GM11168 (cell line): ENCODE measurements around the gene SPRED2.
"Not testable (repeated sequence)": the region's sequence is repeated elsewhere in the genome, so short reads cannot be mapped to it uniquely, and the experiment has no call there.

Experiments used
- in situ Hi-C: fragments of 300-500 bp; cut with MboI; formaldehyde crosslinking; loops from one replicate; pipeline ENCODE4 v1.12.0; 2022; ENCODE audit warnings: low sequenced_read_pairs; ENCODE audit not compliant: unreplicated experiment

SPRED2 gene

DNA sequence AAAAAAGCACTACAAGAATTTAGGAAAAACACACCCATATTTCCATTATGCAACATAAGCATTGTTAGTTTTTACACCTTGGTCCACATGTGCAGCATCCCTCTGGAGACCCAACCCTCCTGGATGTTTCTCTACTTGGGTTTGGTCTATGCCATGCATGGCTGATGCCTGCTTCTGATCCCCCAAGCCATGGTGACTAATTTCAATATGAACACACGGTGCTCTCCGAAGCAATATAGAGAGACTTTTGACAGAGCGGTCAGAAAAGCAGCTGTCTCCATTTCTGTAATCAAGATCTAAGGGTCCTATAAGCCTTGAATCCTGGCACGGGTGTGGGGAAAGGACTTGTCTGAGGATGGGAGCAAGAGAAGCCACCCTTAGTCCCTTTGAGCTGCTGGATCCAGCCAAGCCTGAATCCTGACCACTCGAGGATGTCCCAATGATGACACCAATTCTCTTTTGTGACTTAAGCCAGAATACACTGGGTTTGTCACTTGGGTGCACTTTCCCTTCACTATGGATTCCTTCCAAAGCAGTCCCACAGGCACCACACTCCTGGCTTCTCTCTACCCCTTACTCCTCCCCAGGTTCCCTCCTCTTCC lies 113.2 kb downstream of the SPRED2 start:
- in situ Hi-C loops = no loop called here

DNA sequence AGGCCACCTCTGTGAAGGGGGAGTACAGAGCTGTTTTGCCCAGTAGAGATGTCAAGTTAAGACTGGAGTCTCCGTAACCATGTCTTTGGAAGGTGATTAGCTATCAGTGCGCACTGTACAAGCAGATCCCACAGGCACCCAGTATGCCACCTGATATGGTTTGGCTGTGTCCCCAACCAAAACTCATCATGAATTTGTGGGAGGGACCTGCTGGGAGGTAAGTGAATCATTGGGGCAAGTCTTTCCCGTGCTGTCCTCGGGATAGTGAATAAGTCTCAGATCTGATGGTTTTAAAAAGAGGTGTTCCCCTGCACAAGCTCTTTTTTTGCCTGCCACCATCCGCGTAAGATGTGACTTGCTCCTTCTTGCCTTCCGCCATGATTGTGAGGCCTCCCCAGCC lies 114.6 kb downstream of the SPRED2 start:
- in situ Hi-C loops = no loop called here

DNA sequence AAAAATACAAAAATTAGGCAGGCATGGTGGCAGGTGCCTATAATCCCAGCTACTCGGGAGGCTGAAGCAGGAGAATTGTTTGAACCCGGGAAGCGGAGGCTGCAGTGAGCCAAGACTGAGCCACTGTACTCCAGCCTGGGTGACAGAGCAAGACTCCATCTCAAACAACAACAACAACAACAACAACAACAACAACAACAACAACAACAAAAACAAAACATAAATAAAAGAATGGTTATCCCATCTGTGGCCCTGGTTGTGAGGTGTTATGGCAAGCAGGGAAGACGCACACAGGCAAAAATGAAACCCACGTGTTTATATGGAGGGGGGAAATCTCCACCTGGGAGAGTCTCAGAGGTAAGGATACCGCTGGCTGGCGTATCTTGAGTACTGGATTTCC lies 115.0 kb downstream of the SPRED2 start:
- in situ Hi-C loops = not testable (repeated sequence)

DNA sequence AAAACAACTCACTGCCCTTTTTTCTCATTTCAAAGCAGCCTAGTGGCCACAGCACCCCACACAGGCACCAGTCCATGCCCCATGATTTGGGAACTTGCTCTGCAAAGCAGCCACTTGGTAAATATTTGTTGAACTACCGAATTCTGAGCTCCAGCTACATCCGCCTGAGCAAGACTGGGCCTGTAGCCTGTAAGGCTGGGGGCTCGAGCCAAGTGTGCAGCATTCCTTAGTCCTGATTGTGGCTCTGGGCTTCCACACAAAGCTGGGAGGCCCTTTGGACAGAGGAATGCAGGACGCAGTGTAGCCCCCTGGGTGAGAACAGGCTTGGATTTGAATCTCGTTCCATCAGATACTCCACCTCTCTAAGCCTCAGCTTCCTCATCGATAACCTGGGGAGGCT lies 116.3 kb downstream of the SPRED2 start:
- in situ Hi-C loops = no loop called here

DNA sequence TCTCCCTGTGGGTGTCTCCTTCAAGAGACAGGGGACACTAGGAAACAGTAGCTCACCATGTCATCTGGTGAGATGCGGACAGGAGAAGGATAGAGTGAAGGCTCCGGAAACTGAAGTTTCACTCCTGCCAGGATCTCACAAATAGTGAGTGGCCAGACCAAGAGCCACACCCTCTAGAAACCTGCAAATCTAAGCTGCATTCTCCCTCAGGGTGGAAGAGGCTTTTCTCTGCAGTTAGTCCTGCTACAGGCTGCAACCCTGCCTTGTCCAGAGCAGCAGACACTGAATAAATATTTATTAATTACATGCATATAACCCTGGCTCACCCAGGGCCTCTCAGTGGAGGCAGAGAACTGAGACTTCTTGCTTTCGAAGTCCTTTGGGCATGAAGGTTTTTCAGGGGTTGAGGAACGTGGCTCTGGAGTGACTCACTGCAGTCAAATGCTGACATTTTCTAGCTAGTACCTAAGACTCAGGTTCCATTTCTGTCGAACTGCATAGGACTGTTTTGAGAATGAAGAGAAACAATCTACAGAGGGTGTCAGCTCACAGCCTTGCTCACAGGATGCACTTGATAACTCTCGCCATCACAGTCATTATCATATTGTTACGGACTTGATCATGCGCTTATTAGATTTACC lies 117.5 kb downstream of the SPRED2 start:
- in situ Hi-C loops = no loop called here

DNA sequence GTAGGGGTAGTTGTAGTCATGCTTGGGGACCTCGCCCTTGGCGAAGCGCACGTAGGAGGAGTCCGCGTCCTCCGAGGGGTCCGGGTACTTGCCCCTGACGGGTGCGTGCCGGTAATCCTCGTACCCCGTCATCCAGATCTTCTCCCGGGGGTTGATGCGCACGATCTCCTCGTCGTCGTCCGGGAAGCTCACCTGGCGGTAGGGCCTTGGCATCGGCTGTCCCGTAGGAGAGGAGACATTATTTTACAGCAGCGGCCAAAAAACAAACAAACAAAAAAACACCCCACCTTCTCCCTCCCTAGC lies 118.5 kb downstream of the SPRED2 start:
- in situ Hi-C loops = no loop called here

DNA sequence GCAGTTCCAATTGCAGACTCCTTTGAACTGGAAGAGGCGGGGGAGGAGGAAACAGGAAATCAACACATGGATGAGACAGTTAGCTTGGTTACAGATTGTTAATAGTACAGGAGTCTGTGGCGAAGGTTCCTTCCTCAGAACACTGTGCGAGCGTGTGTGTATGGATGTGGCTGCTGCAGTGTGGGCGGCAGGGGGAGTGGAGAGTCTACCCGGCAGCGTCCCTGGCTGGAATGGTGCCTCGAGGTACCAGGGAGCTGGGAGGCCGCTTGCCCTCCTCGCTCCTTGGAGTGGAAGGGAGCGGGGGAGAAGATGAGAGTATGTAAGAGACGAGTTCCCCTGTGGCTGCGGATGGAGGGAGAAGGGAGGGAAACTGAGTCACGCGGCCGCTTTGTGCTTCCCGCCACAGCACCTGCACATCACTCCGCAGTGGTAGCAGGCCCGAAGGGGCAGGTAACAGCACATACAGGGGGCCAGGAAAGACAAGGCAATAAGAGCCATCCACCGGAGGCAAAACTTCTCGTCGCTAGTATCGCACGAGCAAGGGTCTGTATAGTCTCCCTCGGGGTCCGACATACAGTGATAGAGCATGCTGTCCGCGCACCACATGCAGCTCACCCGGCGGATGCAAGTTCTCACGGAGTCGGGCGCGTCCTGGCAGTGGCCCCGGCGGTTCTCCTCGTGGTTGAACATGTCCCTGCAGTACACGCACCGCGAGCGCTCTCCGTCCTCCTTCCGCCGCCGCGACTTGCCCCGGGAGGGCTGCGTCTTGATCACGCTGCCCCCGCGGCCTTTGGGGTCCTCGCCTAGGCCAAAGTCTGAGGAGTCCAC lies 119.1 kb downstream of the SPRED2 start:
- in situ Hi-C loops = no loop called here

DNA sequence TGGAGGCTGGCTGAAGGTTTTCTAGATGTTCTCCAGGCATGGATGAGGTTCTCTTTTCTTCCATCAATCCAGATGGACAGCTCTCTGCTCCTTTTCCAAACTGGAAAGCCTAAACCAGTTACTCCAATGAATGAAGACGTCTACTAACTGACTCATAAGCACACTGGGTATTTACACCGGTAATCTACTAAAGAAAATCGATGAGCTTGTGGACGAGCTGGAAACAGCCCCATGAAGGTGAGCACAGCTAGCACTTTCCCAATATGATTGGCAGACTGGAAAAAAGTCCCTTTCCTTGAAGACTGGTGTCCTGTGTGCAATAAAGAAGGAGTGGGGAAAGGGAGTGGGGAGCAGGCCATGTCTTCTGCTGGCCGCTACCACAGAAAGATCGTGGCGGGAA lies 120.8 kb downstream of the SPRED2 start:
- in situ Hi-C loops = no loop called here

DNA sequence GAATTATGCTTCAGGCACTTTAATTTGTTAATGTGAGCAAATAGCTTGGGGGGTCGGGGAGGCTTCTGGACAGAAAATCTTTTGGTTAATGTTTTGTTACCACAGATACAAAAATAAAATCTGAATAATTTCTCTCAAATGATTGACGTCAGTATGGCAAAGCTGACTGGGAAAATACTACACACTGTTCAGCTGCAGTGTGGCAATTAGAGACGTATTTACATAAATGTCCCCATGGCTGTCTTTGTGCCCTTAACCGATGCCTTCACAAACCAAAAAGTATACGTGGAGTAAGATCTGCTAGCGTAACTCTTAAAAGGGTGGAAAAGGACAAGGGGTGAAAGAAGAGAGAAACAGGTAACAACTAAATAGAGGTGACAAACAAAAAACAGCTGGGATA lies 121.3 kb downstream of the SPRED2 start:
- in situ Hi-C loops = no loop called here

DNA sequence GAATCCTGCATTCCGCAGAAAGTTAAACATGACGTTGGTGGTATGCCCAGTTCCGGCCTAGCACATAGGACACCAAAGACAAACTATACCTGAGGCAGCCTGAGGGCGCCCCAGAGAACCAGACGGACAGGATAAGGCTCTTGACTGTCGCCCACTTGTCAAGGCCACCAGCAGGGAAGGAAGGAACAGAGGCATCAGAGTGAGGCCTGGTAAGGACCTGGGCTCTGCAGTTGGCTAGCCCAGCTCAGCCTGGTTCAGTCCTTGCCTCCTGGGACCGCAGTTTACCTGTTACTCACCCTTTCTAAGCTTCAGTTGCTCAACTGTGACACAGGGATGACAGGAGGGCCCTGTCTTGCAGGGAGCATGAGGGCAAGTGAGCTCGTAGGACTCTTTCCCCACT lies 122.7 kb downstream of the SPRED2 start:
- in situ Hi-C loops = no loop called here

DNA sequence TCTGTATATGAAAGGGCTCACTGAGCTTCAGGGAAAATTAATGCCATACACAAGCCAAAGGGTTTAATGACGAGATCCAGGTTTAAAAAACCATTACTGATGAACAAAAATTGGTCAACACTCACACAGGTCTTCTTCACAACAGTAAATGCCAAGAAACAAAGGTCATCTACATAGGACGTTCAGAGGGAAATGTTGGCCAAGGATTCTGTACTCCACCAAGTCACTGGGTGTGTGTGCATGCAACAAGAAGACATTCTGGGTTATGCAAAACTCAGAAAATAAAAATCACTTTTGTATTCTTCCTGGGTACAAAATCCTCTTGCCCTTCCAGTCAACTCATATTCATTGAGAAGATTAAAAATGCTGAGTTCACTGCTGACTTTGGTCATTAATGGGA lies 126.5 kb downstream of the SPRED2 start:
- in situ Hi-C loops = no loop called here

DNA sequence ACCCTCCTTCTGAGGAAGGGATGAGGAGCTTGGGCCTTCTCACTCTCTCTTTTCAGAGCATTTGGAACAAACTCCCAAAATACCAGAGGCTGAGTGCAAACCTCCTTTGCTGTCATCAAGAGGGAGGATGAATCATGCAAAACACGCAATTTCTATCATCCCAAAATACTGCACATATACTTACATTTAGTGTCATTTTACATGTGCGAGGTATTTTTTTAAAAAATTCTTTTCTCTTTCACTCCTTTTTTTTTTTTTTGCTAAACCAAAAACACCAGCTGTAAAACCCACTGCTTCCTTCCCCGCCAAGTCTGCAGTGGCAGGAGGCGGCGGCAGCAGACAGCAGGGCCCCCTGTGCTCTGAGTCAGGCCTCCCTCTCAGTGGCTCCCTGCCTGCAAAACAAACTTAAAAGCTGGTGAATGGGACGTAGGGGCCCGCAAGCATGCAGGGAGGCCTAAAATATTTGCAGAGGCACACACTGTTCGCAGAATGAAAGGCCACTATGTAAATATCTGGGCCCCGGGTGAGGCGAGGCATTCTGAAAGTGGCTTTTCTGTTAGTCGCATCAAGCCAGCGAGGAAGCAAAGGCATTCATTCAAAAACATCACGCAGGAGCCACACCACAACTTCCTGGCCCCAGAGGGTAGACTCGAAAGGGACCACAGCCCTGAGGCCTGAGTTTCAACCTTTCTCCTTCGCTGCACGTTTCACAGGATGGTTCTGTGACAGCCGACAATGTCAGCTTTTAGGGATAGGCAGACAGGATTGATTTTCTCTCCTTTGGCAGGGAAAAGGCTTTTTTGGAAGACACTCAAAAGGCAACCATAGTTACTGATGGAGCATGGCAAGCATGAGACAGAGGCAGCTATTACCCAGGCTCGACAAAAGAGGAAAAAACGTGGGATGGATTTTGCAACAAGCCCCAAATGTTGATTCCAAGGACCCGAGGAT lies 131.4 kb downstream of the SPRED2 start:
- in situ Hi-C loops = no loop called here

DNA sequence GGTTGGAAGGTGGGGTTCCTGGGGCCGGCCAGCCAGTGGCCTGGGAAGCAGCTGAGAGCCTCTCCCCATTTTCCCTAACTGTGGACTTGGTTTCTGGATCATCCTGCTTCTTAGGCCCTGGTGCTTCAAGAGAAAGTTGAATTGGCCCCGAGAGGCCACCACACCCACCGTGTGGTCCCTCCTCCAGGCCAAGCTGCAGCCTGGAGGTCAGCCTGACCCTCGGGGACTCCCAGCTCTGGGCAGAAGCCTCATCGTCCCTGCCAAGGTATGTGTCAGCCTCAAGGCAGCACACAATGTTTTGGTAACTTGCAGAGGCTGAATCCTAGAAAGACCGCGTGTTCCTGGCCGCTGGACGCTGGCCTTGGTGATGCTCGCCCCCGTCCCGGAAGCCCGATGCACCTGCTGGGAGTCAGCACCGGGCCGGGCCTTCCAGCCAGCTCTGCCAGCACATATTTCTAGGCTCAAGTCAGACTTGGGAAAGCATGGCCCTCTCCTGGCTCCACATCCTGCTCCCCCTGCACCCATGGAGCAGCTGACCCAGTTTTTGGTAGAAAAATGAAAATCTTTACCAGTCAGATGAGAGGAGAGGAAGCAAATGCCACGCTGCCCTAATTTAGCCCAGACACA lies 132.2 kb downstream of the SPRED2 start:
- in situ Hi-C loops = no loop called here

DNA sequence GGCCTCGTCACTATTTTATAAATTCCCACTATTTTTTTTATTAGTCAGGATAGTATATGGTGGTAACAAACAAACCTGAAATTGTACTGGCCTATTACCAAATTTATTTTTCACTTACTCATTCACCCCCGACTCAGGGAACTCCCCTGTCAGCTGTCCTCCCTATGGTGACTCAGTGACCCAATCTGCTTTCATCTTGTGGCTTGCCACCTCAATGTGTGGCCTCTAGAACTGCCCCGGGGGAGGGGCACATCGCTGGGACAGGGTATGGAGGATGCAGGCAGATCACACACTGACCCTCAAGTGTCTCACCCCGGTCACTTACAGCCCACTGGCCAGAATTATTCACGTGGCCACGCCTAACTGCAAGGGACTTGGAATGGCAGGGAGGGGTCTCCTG lies 133.2 kb downstream of the SPRED2 start:
- in situ Hi-C loops = no loop called here

DNA sequence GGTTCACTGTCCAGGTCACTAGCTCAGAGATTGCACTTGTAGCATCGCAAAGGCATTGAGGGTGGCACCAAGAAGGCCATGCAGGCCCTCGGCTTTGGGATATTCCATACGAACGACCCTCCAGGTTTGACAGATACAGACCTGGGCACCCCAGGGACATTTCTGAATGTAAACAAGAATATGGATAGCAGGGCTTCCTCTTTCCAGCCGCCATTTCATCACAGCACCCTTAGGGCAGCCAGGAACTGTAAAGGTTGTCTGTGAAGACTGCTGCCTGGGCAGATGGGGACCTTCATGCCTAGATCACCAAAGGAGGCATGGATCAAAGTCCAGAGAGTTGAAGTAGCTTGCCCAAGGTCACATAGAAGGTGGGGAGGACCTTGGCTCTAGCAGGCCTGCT lies 134.3 kb downstream of the SPRED2 start:
- in situ Hi-C loops = no loop called here

DNA sequence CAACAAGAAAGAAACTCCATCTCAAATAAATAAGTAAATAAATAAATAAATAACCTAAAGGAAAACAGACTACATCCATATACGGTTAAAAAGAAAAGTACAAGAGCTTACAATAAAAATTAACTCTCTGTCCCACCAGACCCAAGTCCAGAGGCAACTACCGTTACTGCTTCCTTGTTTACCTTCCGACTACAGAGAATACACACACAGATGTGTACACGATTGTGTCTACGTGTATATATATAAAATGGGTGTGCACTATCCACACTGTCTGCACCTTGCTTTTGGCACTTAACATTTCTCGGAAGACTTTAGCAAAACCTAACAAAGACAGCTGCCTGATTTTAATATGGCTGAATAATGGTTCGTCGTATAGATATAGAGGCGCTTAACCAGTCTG lies 134.9 kb downstream of the SPRED2 start:
- in situ Hi-C loops = no loop called here

DNA sequence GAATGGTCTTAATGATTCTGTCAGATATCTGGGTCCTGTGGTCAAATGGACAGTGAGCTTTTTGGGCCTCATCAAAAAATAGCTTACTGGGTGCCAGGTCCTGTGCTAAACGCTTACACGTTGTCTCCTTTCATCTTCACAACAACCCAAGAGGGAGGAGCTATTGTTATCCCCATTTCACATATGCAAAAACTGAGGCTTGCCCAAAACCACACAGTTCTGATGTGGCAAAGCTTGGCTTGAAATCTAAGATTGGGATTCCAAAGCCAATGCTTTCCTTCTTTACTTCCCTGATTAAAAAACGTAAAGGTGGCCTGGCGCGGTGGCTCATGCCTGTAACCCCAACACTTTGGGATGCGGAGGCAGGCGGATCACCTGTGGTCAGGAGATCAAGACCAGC lies 135.4 kb downstream of the SPRED2 start:
- in situ Hi-C loops = no loop called here

DNA sequence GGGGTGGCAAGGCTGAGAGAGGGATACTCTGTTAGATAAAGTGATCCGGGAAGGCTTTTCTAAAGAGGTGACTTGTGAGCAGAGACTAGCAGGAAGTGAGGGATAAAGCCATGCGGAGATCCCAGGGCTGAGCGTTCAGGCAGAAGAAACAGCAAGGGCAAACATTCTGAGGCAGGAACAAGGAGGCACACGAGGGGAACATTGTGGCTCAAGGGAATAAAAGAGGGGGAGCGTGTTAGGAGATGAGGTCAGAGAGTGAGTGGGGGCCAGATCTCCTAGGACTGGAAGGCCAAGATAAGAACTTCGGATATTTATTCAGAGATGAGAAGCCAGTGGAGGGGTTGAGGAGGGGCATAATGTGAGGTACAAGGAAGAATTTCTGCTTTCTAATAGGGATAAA lies 137.7 kb downstream of the SPRED2 start:
- in situ Hi-C loops = no loop called here

DNA sequence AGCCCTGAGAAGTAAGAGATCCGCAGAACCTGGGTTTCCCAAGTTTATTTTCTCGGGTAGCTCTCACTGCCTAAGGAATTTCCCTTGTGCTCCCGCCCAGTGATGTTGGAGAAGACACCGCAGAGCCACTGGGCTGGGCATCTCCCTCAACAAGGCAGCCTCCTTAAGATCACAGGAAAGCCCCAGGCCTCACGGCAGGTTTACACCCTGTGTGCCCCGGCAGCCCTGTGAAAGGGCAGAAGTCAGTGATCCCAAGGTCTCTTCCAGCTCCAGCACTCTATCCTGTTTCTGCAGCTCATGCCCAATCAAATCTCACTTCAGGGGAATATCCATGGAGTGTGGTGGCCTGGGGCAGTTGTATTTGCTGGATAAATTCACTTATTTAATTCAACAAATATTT lies 138.3 kb downstream of the SPRED2 start:
- in situ Hi-C loops = no loop called here

DNA sequence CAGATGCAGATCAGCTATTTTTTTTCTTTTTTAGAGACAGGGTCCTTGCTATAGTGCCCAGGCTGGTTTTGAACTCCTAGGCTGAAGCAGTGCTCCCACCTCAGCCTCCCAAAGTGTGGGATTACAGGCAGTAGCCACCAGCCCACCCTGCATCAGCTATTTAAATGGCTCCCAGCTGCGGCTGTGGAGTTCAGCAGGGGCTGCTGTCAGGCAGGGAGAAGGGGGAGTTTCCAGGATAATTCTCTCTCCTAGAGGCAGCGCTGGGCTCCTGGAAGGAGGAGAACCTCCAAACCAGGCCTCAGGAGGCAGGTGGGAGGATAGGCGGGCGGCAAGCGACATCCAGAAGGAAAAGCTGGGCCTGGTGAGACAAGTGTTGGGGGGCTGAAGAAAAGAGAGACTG lies 139.0 kb downstream of the SPRED2 start:
- in situ Hi-C loops = no loop called here
